ENCODE data around the gene CCBE1.

DNA sequence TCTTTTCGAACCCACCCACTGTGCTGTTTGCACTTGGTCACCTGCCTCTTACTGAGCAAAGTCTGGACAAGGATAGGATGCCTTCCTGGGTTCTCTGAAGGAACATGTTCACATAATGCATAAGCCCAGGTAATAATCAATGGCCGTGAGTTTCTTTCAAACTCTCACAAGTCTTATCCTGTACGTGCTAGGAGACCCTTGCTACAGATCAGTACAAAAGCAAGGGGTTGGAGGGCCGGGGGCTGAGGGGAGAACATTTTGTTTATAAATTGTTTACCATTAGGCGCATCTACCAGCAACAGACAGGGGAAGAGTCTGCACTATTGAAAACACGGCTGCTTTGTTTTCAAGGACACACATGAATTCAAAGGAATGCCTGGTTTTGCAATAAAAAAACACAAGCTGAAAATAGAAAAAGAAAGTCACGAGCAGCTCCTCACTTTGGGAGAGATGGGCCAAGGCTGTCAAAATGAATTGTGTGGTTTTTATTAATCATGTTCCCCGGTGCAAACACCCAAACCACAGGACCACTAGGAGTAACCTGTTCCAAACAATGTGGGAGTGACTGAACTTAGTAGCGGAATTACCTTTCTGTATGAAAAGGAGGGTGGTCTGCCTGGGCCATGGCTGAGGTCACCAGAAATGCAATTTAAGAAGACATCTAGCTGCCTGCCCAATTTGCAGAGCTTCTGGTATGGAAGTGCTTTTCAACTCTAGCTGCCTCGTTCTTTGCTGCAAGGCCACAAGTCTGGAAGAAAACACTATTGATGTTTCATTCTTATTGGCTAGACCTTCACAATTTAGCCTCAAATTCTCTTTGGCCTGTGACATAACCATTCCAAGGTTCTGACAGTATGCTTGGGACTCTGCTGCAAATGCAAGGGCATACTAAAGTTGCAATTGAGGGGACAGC, 73.5 kb downstream of the CCBE1 start:
- TF ChIP-seq, protein P1, sequence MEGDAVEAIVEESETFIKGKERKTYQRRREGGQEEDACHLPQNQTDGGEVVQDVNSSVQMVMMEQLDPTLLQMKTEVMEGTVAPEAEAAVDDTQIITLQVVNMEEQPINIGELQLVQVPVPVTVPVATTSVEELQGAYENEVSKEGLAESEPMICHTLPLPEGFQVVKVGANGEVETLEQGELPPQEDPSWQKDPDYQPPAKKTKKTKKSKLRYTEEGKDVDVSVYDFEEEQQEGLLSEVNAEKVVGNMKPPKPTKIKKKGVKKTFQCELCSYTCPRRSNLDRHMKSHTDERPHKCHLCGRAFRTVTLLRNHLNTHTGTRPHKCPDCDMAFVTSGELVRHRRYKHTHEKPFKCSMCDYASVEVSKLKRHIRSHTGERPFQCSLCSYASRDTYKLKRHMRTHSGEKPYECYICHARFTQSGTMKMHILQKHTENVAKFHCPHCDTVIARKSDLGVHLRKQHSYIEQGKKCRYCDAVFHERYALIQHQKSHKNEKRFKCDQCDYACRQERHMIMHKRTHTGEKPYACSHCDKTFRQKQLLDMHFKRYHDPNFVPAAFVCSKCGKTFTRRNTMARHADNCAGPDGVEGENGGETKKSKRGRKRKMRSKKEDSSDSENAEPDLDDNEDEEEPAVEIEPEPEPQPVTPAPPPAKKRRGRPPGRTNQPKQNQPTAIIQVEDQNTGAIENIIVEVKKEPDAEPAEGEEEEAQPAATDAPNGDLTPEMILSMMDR (IDR thresholded peaks at IDR 0.05) = no peak
- TF ChIP-seq EZH2 (IDR thresholded peaks at IDR 0.05) = no peak

Measured in neural progenitor cell (in vitro differentiated cells).